ENCODE measurements around the gene AMN1.

The AMN1 gene

DNA sequence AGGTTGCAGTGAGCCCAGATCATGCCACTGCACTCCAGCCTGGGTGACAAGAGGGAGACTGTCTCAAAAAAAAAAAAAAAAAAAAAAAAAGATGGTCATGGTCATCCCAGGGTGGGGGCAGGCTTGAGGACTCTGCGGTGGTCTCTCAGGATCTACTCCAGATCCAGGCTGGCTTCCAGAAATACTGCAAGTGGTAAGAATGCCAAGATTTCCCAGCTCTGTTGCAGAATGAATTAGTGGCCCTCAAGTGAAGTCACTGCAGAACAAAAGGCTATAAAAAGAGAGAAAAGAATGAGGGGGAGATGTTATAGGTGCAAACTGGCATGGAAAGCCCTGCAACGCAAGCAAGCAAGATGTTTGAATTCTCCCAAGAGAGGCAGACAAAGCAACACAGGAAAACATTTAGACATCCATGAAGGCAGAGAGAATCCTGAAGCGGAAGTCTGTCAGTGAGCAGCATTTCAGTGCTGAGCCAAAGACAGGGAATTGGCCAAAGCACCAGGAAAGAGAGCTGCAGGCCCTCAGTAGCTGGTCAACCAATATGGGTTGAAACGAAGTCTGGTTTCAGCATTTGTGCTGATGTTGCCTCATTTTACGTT, 101.3 kb downstream of the AMN1 start:
- DNase-seq, result no peak

DNA sequence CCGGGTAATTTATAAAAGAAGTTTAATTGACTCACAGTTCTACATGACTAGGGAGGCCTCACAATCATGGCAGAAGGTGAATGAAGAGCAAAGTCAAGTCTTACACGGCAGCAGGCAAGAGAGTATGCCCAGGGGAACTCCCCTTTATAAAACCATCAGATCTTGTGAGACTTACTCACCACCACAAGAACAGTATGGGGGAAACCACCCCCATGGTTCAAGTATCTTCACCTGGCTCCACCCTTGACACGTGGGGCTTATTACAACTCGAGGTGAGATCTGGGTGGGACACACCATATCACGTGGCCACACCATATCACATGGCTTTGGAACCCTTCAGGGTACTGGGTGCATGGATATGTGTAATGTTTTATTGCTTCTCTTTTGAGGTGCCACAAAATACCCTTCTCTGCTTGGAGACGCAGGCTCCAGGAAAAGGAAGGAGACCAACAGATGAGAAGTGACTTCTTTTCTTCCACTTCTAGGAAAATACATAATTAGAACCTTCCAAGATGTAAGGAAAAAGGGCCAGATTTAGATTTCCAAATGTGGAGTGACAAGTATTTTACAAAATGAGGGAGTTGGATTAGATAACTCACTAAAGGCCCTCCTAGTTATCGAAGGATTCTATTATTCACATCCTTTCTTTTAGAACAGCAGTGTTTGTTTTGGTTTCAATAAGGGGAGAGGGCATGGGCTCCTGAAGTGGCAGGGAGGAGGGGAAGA, 102.4 kb downstream of the AMN1 start:
- DNase-seq, result no peak

DNA sequence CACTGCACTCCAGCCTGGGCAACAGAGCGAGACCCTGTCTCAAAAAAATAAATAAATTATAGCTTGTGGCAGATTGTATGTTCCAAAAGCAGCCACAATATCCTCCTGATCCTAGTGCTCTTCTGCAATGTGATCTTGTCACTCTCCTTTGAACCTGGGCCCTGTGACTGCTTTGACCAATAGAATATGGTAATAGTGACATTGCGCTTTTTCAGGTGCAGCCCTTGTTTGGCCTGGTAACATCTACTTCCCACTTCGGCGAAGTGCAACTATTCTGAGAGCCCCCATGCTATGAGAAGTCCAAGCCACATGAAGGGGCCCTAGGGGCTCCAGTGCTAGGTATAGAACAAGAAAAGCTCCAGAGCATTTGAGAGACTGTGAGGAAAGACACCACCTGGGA, 106.8 kb downstream of the AMN1 start:
- no peak for DNase-seq
